CD14-positive monocyte (primary cell): ENCODE results near the gene C5orf47. TPM values are rescaled to one million over a fixed set of nuclear protein-coding genes. Genes with fewer than 3 reads are reported as not detected.
A peak's percentile ranks its signal among the peaks of the same experiment; 100 is the strongest.

Experiments
- DNase-seq, 3 donors: peaks; one replicate each; pipeline ENCODE4 v3.0.0-alpha.2; 2011 to 2022
- H2AFZ ChIP-seq: 2 replicates; pipeline ENCODE4 v1.6.0; 2012; ENCODE audit warnings: mild to moderate bottlenecking, low read depth, low read length, inconsistent platforms; ENCODE audit not compliant: insufficient read depth, poor library complexity, severe bottlenecking
- H3K27ac ChIP-seq, 2 donors: 1 replicate in 1 of 2; 2 replicates in 1 of 2; pipeline ENCODE4 v1.5.1; 2012 to 2013; ENCODE audit warnings: low read length in 2 of 2, control low read depth in 1 of 2, inconsistent platforms in 1 of 2, low read depth in 1 of 2, mild to moderate bottlenecking in 1 of 2
- H3K27me3 ChIP-seq, 2 donors: one replicate each; pipeline versions ENCODE4 v1.6.0 to v1.6.1; 2011 to 2013; ENCODE audit warnings: low read length in 2 of 2; ENCODE audit not compliant: control insufficient read depth in 2 of 2, insufficient read depth in 2 of 2
- H3K36me3 ChIP-seq, 2 donors: replicated peaks in 1 of 2; 1 replicate in 1 of 2; 2 replicates in 1 of 2; pipeline versions ENCODE4 v1.5.1 to v1.6.1; 2012 to 2013; ENCODE audit warnings: low read length in 2 of 2, control low read depth in 1 of 2, inconsistent platforms in 1 of 2, mild to moderate bottlenecking in 1 of 2; ENCODE audit not compliant: insufficient read depth in 2 of 2, control insufficient read depth in 1 of 2
- H3K4me1 ChIP-seq, 2 donors: 1 replicate in 1 of 2; 2 replicates in 1 of 2; pipeline versions ENCODE4 v1.5.1 to v1.6.1; 2012 to 2013; ENCODE audit warnings: low read length in 2 of 2, control low read depth in 1 of 2, inconsistent platforms in 1 of 2, mild to moderate bottlenecking in 1 of 2, moderate library complexity in 1 of 2; ENCODE audit not compliant: insufficient read depth in 2 of 2, control insufficient read depth in 1 of 2
- H3K4me2 ChIP-seq: replicated peaks from 2 replicates; pipeline ENCODE3; 2012; ENCODE audit warnings: low read length, moderate library complexity, mild to moderate bottlenecking; ENCODE audit not compliant: poor library complexity, severe bottlenecking; ENCODE audit errors: extremely low read depth
- H3K4me3 ChIP-seq, 3 experiments: fragments of 200-600 bp in 1 of 3; sonication (generic) in 1 of 3; replicated peaks in 1 of 3; 1 replicate in 2 of 3; 2 replicates in 1 of 3; pipeline ENCODE4 v1.5.1; 2011 to 2013; ENCODE audit warnings: low read length in 3 of 3, mild to moderate bottlenecking in 3 of 3, control low read depth in 2 of 3, low read depth in 2 of 3, inconsistent platforms in 1 of 3, moderate library complexity in 1 of 3
- H3K79me2 ChIP-seq: 2 replicates; pipeline ENCODE4 v1.6.0; 2012; ENCODE audit warnings: mild to moderate bottlenecking, control low read depth, inconsistent platforms, low read length, moderate library complexity; ENCODE audit not compliant: insufficient read depth
- H3K9ac ChIP-seq: 2 replicates; pipeline ENCODE4 v1.6.0; 2017; ENCODE audit warnings: low read length, mild to moderate bottlenecking; ENCODE audit not compliant: insufficient read depth, poor library complexity, severe bottlenecking
- H3K9me3 ChIP-seq, 2 donors: replicated peaks in 1 of 2; 1 replicate in 1 of 2; 2 replicates in 1 of 2; pipeline versions ENCODE4 v1.5.1 to v1.6.1; 2012 to 2013; ENCODE audit warnings: low read length in 2 of 2, control low read depth in 1 of 2; ENCODE audit not compliant: control insufficient read depth in 1 of 2, insufficient read depth in 1 of 2
- H4K20me1 ChIP-seq: 2 replicates; pipeline ENCODE4 v1.6.0; 2012; ENCODE audit warnings: mild to moderate bottlenecking, low read length, control low read depth, moderate library complexity; ENCODE audit not compliant: insufficient read depth
- H3K27ac Mint-ChIP-seq, 7 donors: one replicate each; pipeline ENCODE4 v1.8.0; 2020; ENCODE audit warnings: mild to moderate bottlenecking in 7 of 7, mixed read lengths in 7 of 7, moderate library complexity in 6 of 7, inconsistent platforms in 2 of 7
- H3K27me3 Mint-ChIP-seq, 3 donors: one replicate each; pipeline ENCODE4 v1.8.0; 2021 to 2022; ENCODE audit warnings: low read depth in 3 of 3, mild to moderate bottlenecking in 3 of 3, mixed read lengths in 3 of 3, moderate library complexity in 3 of 3, inconsistent platforms in 1 of 3
- H3K36me3 Mint-ChIP-seq, 2 donors: one replicate each; pipeline ENCODE4 v1.8.0; 2020; ENCODE audit warnings: mixed read lengths in 2 of 2, inconsistent platforms in 1 of 2, mild to moderate bottlenecking in 1 of 2
- H3K4me1 Mint-ChIP-seq: one replicate; pipeline ENCODE4 v1.8.0; 2020; ENCODE audit warnings: mild to moderate bottlenecking, mixed read lengths
- H3K4me3 Mint-ChIP-seq, 2 donors: one replicate each; pipeline ENCODE4 v1.8.0; 2020; ENCODE audit warnings: mild to moderate bottlenecking in 2 of 2, mixed read lengths in 2 of 2, moderate library complexity in 1 of 2
- H3K9me3 Mint-ChIP-seq, 7 donors: one replicate each; pipeline ENCODE4 v1.8.0; 2020 to 2022; ENCODE audit warnings: mixed read lengths in 7 of 7, mild to moderate bottlenecking in 6 of 7, moderate library complexity in 6 of 7, inconsistent platforms in 2 of 7
- WGBS: methylation state at CpG from one replicate; pipeline ENCODE4 v1.1.5; 2013; ENCODE audit warnings: missing lambda C conversion rate; ENCODE audit not compliant: insufficient coverage; 5-methylcytosine and 5-hydroxymethylcytosine counted together
- intact Hi-C, 2 donors: fragments of 100-400 bp; cut with micrococcal nuclease; formaldehyde crosslinking; loops; one replicate each; pipeline versions ENCODE4 v1.15.0 to v1.15.1; 2023
- polyA plus RNA-seq, 3 donors: library from polyadenylated mRNA; depleted of rRNA in 1 of 3; unstranded in 2 of 3; stranded (reverse) in 1 of 3; fragments of 300-500 nt in 2 of 3; fragments of >200 nt in 1 of 3; fragmentation: Illumina TruSeq in 2 of 3; gene quantifications; 1 replicate in 2 of 3; 2 replicates in 1 of 3; pipeline ENCODE4 v1.2.3, GENCODE V29; 2012 to 2021
- TF ChIP-seq, protein P1 (sequence below): fragments of 200-600 bp; IDR thresholded peaks from one replicate; pipeline ENCODE4 v1.8.0; 2022; ENCODE audit warnings: antibody characterized with exemption, mild to moderate bottlenecking

C5orf47 gene
- polyA plus RNA-seq, 3 donors, result not detected

GRCh38 chr5:173946323-173946722, 42.6 kb upstream of the C5orf47 start:
- no peak overlapping the region for H3K4me3 Mint-ChIP-seq
- intact Hi-C loops, result no loop called here
- H3K27ac Mint-ChIP-seq, result no peak overlapping the region
- Histone ChIP-seq H3K4me1 (peaks cover 14 to 17% of the 10 kb centered on the region in 2 donors), H3K9me3 (no peaks in the 10 kb centered on the region), H3K4me2 (no peak overlapping the region), H4K20me1 (peaks cover 49% of the 10 kb centered on the region), H2AFZ (no peak overlapping the region), H3K27ac (no peak overlapping the region), H3K9ac (no peak overlapping the region), H3K27me3 (no peaks in the 10 kb centered on the region), H3K36me3 (peaks cover 72 to 73% of the 10 kb centered on the region in 2 donors), H3K79me2 (peaks cover 23% of the 10 kb centered on the region), H3K4me3 (no peak overlapping the region)
- H3K27me3 Mint-ChIP-seq, result peaks cover 0 to 3% (median 1%) of the 10 kb centered on the region in 3 donors
- H3K36me3 Mint-ChIP-seq, result peaks cover 58 to 70% of the 10 kb centered on the region in 2 donors
- H3K9me3 Mint-ChIP-seq, result no peaks in the 10 kb centered on the region
- no peak for DNase-seq
- peaks cover 17% of the 10 kb centered on the region for H3K4me1 Mint-ChIP-seq
- TF ChIP-seq, protein P1, sequence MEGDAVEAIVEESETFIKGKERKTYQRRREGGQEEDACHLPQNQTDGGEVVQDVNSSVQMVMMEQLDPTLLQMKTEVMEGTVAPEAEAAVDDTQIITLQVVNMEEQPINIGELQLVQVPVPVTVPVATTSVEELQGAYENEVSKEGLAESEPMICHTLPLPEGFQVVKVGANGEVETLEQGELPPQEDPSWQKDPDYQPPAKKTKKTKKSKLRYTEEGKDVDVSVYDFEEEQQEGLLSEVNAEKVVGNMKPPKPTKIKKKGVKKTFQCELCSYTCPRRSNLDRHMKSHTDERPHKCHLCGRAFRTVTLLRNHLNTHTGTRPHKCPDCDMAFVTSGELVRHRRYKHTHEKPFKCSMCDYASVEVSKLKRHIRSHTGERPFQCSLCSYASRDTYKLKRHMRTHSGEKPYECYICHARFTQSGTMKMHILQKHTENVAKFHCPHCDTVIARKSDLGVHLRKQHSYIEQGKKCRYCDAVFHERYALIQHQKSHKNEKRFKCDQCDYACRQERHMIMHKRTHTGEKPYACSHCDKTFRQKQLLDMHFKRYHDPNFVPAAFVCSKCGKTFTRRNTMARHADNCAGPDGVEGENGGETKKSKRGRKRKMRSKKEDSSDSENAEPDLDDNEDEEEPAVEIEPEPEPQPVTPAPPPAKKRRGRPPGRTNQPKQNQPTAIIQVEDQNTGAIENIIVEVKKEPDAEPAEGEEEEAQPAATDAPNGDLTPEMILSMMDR, result no peak
- WGBS, result 100% methylated on average over 1 of the region's 2 CpGs

GRCh38 chr5:173950829-173951228, 38.1 kb upstream of the C5orf47 start:
- no peak overlapping the region for H3K4me2 ChIP-seq
- no peaks in the 10 kb centered on the region for H3K9me3 ChIP-seq
- intact Hi-C loops, result no loop called here
- WGBS, result 100% methylated on average over 1 of the region's 2 CpGs
- no peak overlapping the region for H2AFZ ChIP-seq
- H3K36me3 ChIP-seq, result peaks cover 98 to 99% of the 10 kb centered on the region in 2 donors
- peaks cover 5% of the 10 kb centered on the region for H3K79me2 ChIP-seq
- H3K4me1 ChIP-seq, result no peaks in the 10 kb centered on the region
- Mint-ChIP-seq H3K4me1 (no peaks in the 10 kb centered on the region), H3K9me3 (no peaks in the 10 kb centered on the region), H3K4me3 (no peak overlapping the region), H3K27me3 (peaks cover 0 to 3% (median 1%) of the 10 kb centered on the region in 3 donors), H3K36me3 (peaks cover 87 to 94% of the 10 kb centered on the region in 2 donors), H3K27ac (peak overlapping the region in 1 of 7 donors; percentile 22)
- no peak overlapping the region for H3K9ac ChIP-seq
- H3K4me3 ChIP-seq, result no peak overlapping the region
- DNase-seq, result no peak
- peaks cover 44% of the 10 kb centered on the region for H4K20me1 ChIP-seq
- no peak overlapping the region for H3K27ac ChIP-seq
- TF ChIP-seq, protein P1, result no peak
- H3K27me3 ChIP-seq, result no peaks in the 10 kb centered on the region
